C4-2B (cell line): ENCODE results near the gene SUGP1.

Source experiments
- CTCF ChIP-seq: fragments of 450-650 bp; conservative IDR thresholded peaks from 2 replicates; pipeline ENCODE4 v1.5.1; 2017; ENCODE audit warnings: mild to moderate bottlenecking
- ZFX ChIP-seq: fragments of 450-650 bp; IDR thresholded peaks from 2 replicates; pipeline ENCODE4 v1.6.1; 2017

- TF ChIP-seq CTCF: no peak
- TF ChIP-seq ZFX: no peak
These were observed 88.0 kb downstream of the SUGP1 start for GRCh38 chr19:19232261-19232721.
